GM12874 (cell line): ENCODE results near the gene ZCCHC14.

ENCODE experiments used
- CTCF ChIP-seq: IDR thresholded peaks from 2 replicates; pipeline ENCODE4 v1.5.1; 2011; ENCODE audit warnings: low read depth, mild to moderate bottlenecking, control low read depth, low read length, moderate library complexity; ENCODE audit not compliant: insufficient read depth

Gene ZCCHC14

DNA sequence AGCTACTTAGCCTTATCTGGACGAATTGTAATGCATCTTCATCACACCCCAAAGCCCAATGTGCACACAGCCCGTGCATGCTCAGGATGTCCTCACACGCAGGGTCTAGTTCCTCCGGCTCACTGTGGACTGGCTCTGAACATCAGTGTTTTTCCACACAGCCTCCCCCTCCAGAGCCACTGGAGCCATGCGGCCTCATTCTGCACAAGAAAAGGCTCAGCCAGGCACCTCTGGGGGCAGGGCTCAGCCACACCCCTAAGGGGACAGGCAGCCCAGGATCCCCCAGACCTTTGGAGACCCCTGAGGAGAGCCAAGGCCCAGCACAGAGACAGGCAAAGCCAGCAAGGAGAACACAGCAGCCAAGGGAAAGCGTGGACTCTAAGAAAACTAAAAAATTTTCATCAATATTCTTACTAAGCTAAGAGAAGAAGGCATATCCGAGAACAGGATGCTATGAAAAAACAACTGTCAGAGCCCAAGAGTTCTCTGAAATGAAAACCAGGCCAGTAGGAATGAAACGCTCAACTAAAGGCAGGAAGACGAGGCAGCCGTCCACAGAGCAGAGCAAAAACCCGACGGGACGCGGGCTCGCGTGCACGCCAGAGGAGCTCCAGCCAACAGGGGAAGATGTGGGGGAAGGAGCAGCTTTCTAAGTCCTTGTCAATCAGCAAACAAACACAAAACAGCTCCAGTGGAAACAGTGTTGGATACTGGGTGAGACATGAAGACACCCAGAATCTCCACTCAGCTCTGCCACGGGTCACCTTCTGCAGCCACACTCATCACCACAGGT lies 66.2 kb downstream of the ZCCHC14 start:
- TF ChIP-seq CTCF = no peak

- TF ChIP-seq CTCF = no peak
Observed at GRCh38 chr16:87425941-87426340, 66.9 kb downstream of the ZCCHC14 start.

GRCh38 chr16:87424266-87424665 lies 68.6 kb downstream of the ZCCHC14 start:
- no peak for TF ChIP-seq CTCF

DNA sequence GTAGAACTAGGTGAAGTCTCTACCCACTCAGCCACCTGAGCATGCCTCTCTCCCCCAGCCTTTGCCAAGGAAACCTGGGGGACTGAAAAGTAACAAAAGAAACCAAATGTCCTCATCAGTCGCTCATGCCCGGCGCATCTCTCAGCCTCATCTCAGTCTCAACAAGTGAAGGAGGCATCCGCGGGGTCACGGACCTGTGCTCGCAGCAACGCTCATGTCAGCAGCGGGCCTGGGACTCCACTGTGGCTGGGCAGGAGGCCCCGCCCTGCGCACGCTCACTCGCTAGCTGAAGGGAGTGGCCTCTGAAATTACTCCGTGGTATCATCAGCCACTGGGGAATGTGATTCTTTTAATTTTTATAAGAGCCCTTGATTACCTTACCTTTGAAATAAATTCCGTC lies 69.4 kb downstream of the ZCCHC14 start:
- no peak for TF ChIP-seq CTCF

DNA sequence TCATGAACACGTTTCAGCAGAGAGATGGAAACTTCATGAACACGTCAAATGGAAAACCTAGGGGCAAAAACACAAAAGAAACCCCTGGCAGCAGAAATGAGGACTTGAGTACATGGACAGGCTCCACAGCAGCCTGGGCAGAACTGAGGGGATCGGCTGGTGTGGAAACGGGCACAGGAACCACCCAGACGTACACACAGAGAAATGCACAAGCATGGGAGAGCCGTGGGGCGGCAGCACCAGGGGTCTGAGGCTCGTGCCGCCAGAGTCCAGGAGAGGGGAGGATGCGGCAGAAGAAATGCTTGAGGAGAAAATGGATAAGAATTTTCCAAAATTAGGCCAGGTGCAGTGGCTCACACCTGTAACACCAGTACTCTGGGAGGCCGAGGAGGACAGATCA lies 70.7 kb downstream of the ZCCHC14 start:
- no peak for TF ChIP-seq CTCF

DNA sequence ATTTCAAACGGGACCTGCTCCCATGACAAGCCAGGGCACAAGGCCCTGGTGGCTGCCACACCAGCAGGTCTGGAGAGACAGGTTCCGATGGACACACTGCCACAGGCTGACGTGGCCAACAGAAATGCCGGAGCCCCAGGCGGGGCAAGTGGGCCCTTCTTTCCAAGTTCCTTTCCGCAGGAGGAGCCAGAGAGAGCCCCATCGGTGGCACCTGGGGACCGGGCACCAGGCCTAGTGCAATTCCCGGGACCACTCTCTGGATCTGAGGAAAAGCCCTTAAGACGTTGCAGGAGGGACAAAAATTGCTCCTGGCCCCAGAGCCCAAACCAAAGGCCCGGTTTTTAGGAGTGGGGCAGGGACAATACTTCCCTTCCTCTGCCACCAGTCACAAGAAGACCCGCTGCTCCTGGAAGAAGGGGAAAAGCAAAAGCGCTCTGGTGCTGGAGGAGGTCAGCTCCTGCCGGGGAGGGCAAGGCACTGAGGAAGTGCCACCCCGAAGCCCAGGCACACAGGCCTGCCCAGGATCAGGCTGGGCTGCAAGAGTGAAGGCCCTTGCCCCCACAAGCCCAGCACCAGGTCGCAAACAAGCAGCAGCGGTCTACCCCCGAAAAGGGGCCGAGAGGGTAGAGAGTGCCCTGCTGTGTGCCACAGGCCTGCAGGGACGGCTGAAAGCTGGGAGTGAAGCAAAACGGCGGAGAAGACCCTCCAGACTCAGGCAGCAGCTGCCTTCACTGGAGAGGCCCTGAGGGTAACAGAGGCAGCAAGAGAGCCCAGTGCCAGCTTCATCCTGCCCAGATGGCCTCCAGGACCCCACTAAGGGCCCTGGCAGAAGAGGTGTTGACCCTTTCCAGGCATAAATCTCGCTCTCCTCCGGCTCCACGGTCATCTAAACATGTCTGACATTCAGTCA lies 71.6 kb downstream of the ZCCHC14 start:
- TF ChIP-seq CTCF = no peak
